ENCODE results near the gene METTL13.
A peak's percentile ranks its signal among the peaks of the same experiment; 100 is the strongest.

The METTL13 gene

DNA sequence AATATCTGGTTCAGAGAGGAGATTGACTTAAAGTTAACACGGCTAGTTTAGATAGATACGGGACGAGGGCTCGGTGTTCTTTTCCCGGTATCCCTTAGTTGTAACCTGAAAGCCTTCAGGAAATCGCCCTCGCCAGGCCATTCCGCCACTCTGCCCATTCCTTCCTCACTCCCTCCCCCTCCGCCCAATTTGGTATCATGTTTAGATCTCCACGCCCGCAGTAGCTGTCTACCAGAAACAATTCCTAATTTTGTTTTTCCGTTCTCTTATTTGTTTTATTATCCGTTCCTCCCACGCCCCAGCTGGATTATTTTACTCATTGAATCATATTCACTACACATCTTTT, 38.9 kb upstream of the METTL13 start (continued):
- TF ChIP-seq, protein P1, sequence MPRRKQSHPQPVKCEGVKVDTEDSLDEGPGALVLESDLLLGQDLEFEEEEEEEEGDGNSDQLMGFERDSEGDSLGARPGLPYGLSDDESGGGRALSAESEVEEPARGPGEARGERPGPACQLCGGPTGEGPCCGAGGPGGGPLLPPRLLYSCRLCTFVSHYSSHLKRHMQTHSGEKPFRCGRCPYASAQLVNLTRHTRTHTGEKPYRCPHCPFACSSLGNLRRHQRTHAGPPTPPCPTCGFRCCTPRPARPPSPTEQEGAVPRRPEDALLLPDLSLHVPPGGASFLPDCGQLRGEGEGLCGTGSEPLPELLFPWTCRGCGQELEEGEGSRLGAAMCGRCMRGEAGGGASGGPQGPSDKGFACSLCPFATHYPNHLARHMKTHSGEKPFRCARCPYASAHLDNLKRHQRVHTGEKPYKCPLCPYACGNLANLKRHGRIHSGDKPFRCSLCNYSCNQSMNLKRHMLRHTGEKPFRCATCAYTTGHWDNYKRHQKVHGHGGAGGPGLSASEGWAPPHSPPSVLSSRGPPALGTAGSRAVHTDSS (tag by site-specific recombination; IDR thresholded peaks at IDR 0.05), result no peak
- TF ChIP-seq KLF8 (tag by site-specific recombination; IDR thresholded peaks at IDR 0.05) (0 out of 2 replicates have a peak, but pooled peaks have one; percentile 5), ZBTB1 (tag by site-specific recombination; IDR thresholded peaks at IDR 0.05) (no peak), ZFP69B (tag by site-specific recombination; IDR thresholded peaks at IDR 0.05) (no peak), TCF7L2 (IDR thresholded peaks at IDR 0.05; ENCODE audit: borderline replicate concordance, low read depth, low read length) (no peak), ZNF335 (tag by site-specific recombination; conservative IDR thresholded peaks at IDR 0.05) (peak; percentile 95), EGR2 (tag by site-specific recombination; IDR thresholded peaks at IDR 0.05; ENCODE audit: low read depth) (peak; percentile 60), ZNF184 (tag by site-specific recombination; IDR thresholded peaks at IDR 0.05) (0 out of 2 replicates have a peak, but pooled peaks have one; percentile 2), ZNF16 (tag by site-specific recombination; IDR thresholded peaks at IDR 0.05; ENCODE audit: low read depth) (no peak), ZNF354C (tag by site-specific recombination; IDR thresholded peaks at IDR 0.05; ENCODE audit: borderline replicate concordance, low read depth) (no peak), GFI1B (tag by site-specific recombination; IDR thresholded peaks at IDR 0.05) (no peak), OVOL3 (tag by site-specific recombination; IDR thresholded peaks at IDR 0.05) (no peak), ZNF121 (tag by site-specific recombination; IDR thresholded peaks at IDR 0.05) (no peak)
- TF ChIP-seq, protein P2, sequence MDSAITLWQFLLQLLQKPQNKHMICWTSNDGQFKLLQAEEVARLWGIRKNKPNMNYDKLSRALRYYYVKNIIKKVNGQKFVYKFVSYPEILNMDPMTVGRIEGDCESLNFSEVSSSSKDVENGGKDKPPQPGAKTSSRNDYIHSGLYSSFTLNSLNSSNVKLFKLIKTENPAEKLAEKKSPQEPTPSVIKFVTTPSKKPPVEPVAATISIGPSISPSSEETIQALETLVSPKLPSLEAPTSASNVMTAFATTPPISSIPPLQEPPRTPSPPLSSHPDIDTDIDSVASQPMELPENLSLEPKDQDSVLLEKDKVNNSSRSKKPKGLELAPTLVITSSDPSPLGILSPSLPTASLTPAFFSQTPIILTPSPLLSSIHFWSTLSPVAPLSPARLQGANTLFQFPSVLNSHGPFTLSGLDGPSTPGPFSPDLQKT (IDR thresholded peaks at IDR 0.05; ENCODE audit: borderline replicate concordance, low read depth, low read length), result no peak
- TF ChIP-seq, protein P3, sequence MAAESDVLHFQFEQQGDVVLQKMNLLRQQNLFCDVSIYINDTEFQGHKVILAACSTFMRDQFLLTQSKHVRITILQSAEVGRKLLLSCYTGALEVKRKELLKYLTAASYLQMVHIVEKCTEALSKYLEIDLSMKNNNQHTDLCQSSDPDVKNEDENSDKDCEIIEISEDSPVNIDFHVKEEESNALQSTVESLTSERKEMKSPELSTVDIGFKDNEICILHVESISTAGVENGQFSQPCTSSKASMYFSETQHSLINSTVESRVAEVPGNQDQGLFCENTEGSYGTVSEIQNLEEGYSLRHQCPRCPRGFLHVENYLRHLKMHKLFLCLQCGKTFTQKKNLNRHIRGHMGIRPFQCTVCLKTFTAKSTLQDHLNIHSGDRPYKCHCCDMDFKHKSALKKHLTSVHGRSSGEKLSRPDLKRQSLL (tag by site-specific recombination; IDR thresholded peaks at IDR 0.05), result no peak

DNA sequence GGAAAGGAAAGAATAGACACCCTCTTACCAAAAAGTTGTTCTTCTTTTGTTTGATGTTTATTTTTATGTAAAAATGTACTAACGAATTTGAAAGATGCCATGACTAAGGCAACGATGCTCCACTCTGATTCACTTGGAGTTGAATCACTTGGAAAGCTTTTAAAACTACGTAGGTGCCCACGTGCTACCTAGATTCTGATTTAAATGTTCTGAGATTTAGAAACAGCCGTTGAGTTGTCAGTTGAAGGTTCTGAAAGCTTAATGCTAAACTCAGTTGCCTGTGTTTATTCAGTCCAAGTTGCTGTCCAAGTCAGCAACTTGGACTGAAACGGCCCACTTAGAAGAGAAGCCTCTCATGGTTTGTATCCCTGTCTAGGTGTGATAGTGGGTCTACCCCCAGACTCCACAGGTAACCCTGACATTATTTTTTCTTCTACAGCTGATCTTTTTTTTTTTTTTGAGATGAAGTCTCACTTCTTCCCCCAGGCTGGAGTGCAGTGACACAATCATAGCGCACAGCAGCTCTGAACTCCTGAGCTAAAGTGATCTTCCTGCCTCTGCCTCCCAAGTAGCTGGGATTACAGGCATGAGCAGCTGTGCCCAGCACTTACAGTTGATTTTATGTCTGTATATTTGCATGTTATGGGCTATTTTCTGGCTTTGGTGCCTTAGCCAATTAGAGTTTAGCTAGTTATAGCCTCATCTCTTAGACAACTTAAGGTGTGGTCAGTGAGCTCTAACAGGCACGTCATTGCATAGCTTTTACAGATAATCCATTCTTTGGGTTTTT, 38.2 kb upstream of the METTL13 start:
- ChIA-PET POLR2A (interaction anchor here (1.0 to 2.3 kb wide), 2 partner anchors 11 to 38 kb away, joined by 4 to 11 read pairs; partner anchors contain the start of gene METTL13), CTCF (interaction anchor here (0.5 to 2.7 kb wide), 9 partner anchors 9 to 1163 kb away, joined by 3 to 9 read pairs (median 3); no protein-coding TSS in a partner anchor)
- H3K9me3 ChIP-seq (ENCODE audit: control insufficient read depth, insufficient read depth, low read depth, low read length), result no peaks in the 10 kb centered on the region
- H3K27ac ChIP-seq (ENCODE audit: extremely low read depth, low read depth, low read length), result peak overlapping the region; percentile 81
- H3K36me3 ChIP-seq (ENCODE audit: control insufficient read depth in 2 of 2, insufficient read depth in 1 of 2, low read length in 2 of 2), result no peaks in the 10 kb centered on the region
- H3K4me3 ChIP-seq (ENCODE audit: low read depth, low read length), result peak overlapping the region; percentile 88
- H3K4me1 ChIP-seq (ENCODE audit: control insufficient read depth, insufficient read depth, low read length), result no peaks in the 10 kb centered on the region
- TF ChIP-seq REPIN1 (tag by site-specific recombination; IDR thresholded peaks at IDR 0.05; ENCODE audit: low read depth) (no peak), GFI1B (tag by site-specific recombination; IDR thresholded peaks at IDR 0.05) (0 out of 2 replicates have a peak, but pooled peaks have one; percentile 10), ZNF416 (tag by site-specific recombination; IDR thresholded peaks at IDR 0.05) (no peak), KLF9 (tag by site-specific recombination; IDR thresholded peaks at IDR 0.05; ENCODE audit: low read depth) (no peak), PRDM2 (tag by site-specific recombination; IDR thresholded peaks at IDR 0.05; ENCODE audit: borderline replicate concordance) (no peak), ZNF10 (tag by site-specific recombination; IDR thresholded peaks at IDR 0.05) (peak; percentile 26; the same call in 1 of the 2 replicates), ZNF433 (tag by site-specific recombination; IDR thresholded peaks at IDR 0.05; ENCODE audit: low read depth) (no peak), ZBTB17 (tag by site-specific recombination; IDR thresholded peaks at IDR 0.05) (peak; percentile 95), ZNF660 (tag by site-specific recombination; IDR thresholded peaks at IDR 0.05) (no peak), OSR2 (tag by site-specific recombination; IDR thresholded peaks at IDR 0.05) (peak; percentile 35; the same call in 1 of the 2 replicates)
- TF ChIP-seq, protein P4, sequence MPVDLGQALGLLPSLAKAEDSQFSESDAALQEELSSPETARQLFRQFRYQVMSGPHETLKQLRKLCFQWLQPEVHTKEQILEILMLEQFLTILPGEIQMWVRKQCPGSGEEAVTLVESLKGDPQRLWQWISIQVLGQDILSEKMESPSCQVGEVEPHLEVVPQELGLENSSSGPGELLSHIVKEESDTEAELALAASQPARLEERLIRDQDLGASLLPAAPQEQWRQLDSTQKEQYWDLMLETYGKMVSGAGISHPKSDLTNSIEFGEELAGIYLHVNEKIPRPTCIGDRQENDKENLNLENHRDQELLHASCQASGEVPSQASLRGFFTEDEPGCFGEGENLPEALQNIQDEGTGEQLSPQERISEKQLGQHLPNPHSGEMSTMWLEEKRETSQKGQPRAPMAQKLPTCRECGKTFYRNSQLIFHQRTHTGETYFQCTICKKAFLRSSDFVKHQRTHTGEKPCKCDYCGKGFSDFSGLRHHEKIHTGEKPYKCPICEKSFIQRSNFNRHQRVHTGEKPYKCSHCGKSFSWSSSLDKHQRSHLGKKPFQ (tag by site-specific recombination; IDR thresholded peaks at IDR 0.05), result no peak

Measured in HEK293 (cell line).